ENCODE results near the gene NGF.

Gene NGF

DNA sequence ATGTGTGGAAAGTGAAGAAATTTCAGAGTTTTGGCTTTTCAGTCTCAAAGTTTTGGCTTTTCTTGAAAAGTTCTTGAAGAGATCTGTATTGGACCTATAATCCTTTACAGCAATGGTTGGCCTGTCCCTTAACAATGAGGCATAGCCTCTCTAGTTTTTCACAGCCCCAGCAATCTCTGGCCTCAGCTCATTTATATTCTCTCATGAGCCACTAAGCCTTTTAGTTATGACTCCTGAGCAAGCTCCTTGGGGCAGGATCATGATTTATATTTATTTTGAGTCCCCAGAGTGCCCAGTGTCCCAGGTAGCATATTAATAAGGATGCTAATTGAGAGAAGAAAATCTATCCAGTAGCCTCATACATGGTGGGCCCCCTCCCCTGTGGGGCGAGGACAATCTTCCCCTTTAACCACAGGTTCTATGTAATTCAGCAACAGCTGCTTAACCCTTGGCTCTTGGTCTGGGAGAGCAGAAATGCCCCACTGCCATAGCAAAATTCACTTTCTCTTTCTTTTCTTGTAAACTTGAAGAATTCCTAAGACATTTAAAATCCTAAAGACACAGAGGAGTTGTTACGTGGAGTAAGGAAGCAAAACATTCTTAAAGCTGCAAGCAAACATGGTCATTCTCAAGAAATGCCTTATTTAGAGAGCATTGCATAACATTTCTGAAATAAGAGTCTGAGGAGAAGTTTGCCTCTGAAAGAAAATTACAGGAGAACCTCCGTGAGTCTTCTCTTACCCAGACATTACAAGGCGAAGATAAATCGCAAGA lies 6.3 kb downstream of the NGF start:
- Histone ChIP-seq H3K9me3 (replicated peaks; ENCODE audit: insufficient read depth, low read length) (no peaks in the 10 kb centered on the region), H2AFZ (ENCODE audit: low read length) (no peak overlapping the region), H3K27me3 (replicated peaks; ENCODE audit: insufficient read depth, low read length) (no peaks in the 10 kb centered on the region), H3K4me1 (ENCODE audit: low read length) (no peaks in the 10 kb centered on the region), H3K79me2 (ENCODE audit: low read length) (no peaks in the 10 kb centered on the region), H3F3A (ENCODE audit: insufficient read depth, low read length) (no peaks in the 10 kb centered on the region), H3K27ac (ENCODE audit: low read length) (no peak overlapping the region), H3K4me2 (ENCODE audit: low read depth, low read length) (no peak overlapping the region), H3K36me3 (replicated peaks; ENCODE audit: insufficient read depth, low read length) (no peaks in the 10 kb centered on the region), H3K4me3 (ENCODE audit: low read length) (no peak overlapping the region), H4K20me1 (ENCODE audit: insufficient read depth, low read length) (no peaks in the 10 kb centered on the region), H3K9ac (ENCODE audit: low read length) (no peak overlapping the region), H3K9me2 (replicated peaks; ENCODE audit: insufficient read depth, low read length) (no peaks in the 10 kb centered on the region)
- no peak for TF ChIP-seq EZH2 (optimal IDR thresholded peaks at IDR 0.05; ENCODE audit: low read depth, low read length)
- TF ChIP-seq, protein P1, sequence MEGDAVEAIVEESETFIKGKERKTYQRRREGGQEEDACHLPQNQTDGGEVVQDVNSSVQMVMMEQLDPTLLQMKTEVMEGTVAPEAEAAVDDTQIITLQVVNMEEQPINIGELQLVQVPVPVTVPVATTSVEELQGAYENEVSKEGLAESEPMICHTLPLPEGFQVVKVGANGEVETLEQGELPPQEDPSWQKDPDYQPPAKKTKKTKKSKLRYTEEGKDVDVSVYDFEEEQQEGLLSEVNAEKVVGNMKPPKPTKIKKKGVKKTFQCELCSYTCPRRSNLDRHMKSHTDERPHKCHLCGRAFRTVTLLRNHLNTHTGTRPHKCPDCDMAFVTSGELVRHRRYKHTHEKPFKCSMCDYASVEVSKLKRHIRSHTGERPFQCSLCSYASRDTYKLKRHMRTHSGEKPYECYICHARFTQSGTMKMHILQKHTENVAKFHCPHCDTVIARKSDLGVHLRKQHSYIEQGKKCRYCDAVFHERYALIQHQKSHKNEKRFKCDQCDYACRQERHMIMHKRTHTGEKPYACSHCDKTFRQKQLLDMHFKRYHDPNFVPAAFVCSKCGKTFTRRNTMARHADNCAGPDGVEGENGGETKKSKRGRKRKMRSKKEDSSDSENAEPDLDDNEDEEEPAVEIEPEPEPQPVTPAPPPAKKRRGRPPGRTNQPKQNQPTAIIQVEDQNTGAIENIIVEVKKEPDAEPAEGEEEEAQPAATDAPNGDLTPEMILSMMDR (IDR thresholded peaks at IDR 0.05; ENCODE audit: low read length) = no peak
- no peak for TF ChIP-seq EZH2phosphoT487 (IDR thresholded peaks at IDR 0.05; ENCODE audit: low read length)
- no peak for DNase-seq

DNA sequence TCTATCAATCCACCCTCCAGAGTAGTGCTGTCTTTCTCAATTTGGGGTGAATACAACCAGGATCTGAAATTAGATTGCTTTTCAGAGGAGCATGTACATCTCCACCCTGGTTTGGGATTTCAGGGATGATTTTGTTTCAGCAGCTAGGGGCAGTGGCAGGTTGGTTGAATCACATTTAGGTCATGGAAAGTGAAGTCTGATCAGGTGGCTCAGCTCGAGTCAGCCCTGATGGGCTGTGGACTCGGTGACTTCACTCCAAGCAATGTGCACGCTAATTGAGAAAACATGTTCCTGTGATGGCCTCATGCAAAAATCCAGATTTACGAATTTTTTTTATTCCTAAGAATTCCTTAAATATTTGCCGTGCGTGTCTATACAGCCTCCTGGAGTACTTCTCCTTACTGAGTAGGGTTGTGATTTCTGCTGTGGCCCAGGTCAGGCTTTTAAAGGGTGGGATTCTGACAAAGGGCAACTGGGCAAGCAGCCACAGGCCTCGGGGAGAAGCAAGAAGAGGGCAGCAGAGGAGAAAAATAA lies 7.5 kb downstream of the NGF start:
- Histone ChIP-seq H3K36me3 (replicated peaks; ENCODE audit: insufficient read depth, low read length) (no peaks in the 10 kb centered on the region), H3K27me3 (replicated peaks; ENCODE audit: insufficient read depth, low read length) (no peaks in the 10 kb centered on the region), H3K4me1 (ENCODE audit: low read length) (no peaks in the 10 kb centered on the region), H3K27ac (ENCODE audit: low read length) (no peak overlapping the region), H3K4me2 (ENCODE audit: low read depth, low read length) (no peak overlapping the region), H2AFZ (ENCODE audit: low read length) (no peak overlapping the region), H3K9me3 (replicated peaks; ENCODE audit: insufficient read depth, low read length) (no peaks in the 10 kb centered on the region), H3K9ac (ENCODE audit: low read length) (no peak overlapping the region), H3F3A (ENCODE audit: insufficient read depth, low read length) (no peaks in the 10 kb centered on the region), H4K20me1 (ENCODE audit: insufficient read depth, low read length) (no peaks in the 10 kb centered on the region), H3K9me2 (replicated peaks; ENCODE audit: insufficient read depth, low read length) (no peaks in the 10 kb centered on the region), H3K79me2 (ENCODE audit: low read length) (no peaks in the 10 kb centered on the region), H3K4me3 (ENCODE audit: low read length) (no peak overlapping the region)
- DNase-seq = no peak
- TF ChIP-seq EZH2 (optimal IDR thresholded peaks at IDR 0.05; ENCODE audit: low read depth, low read length) = no peak
- TF ChIP-seq, protein P1 (IDR thresholded peaks at IDR 0.05; ENCODE audit: low read length) = no peak
- TF ChIP-seq EZH2phosphoT487 (IDR thresholded peaks at IDR 0.05; ENCODE audit: low read length) = no peak

DNA sequence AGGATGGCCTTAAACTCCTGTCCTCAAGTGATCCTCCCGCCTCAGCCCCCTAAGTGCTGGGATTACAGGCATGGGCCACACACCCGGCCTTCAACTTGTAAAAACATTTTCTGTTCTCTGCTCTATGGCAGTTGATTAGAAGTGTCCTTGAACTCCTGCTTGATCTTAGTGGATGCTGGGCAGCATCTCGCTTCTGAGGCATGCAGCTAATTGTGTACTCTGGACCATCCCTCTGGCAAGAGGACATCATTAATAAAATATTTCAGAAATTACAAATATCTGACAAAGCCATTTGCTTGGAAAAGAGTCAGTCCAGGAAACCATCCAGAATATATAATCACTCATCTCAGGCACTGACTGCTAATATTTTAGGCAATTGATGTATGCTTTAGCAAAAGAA lies 8.1 kb downstream of the NGF start:
- Histone ChIP-seq H3K27me3 (replicated peaks; ENCODE audit: insufficient read depth, low read length) (no peaks in the 10 kb centered on the region), H3K9me3 (replicated peaks; ENCODE audit: insufficient read depth, low read length) (no peaks in the 10 kb centered on the region), H3K4me2 (ENCODE audit: low read depth, low read length) (no peak overlapping the region), H3K9ac (ENCODE audit: low read length) (no peak overlapping the region), H3K27ac (ENCODE audit: low read length) (no peak overlapping the region), H2AFZ (ENCODE audit: low read length) (no peak overlapping the region), H3K9me2 (replicated peaks; ENCODE audit: insufficient read depth, low read length) (no peaks in the 10 kb centered on the region), H3K36me3 (replicated peaks; ENCODE audit: insufficient read depth, low read length) (no peaks in the 10 kb centered on the region), H3K4me3 (ENCODE audit: low read length) (no peak overlapping the region), H4K20me1 (ENCODE audit: insufficient read depth, low read length) (no peaks in the 10 kb centered on the region), H3K4me1 (ENCODE audit: low read length) (no peaks in the 10 kb centered on the region), H3K79me2 (ENCODE audit: low read length) (no peaks in the 10 kb centered on the region), H3F3A (ENCODE audit: insufficient read depth, low read length) (no peaks in the 10 kb centered on the region)
- TF ChIP-seq, protein P1 (IDR thresholded peaks at IDR 0.05; ENCODE audit: low read length) = no peak
- TF ChIP-seq EZH2 (optimal IDR thresholded peaks at IDR 0.05; ENCODE audit: low read depth, low read length) (no peak), EZH2phosphoT487 (IDR thresholded peaks at IDR 0.05; ENCODE audit: low read length) (no peak)
- no peak for DNase-seq

All from MM.1S (cell line).